Spleen (tissue), 7 donors: ENCODE measurements around the gene CLEC16A.

ENCODE experiments used
- CTCF ChIP-seq, 11 experiments: fragments of 200-600 bp in 7 of 11; fragments of 450-650 bp in 4 of 11; sonication (generic) in 4 of 11; IDR thresholded peaks in 8 of 11; conservative IDR thresholded peaks in 3 of 11; 1 replicate in 7 of 11; 2 replicates in 4 of 11; pipeline versions ENCODE4 v1.4.0 to v1.8.0; 2016 to 2021; ENCODE audit warnings: antibody characterized with exemption in 11 of 11, inconsistent platforms in 4 of 11, mild to moderate bottlenecking in 1 of 11
- POLR2A ChIP-seq, 3 donors: fragments of 450-650 bp; IDR thresholded peaks; one replicate each; pipeline ENCODE4 v1.5.1; 2017; ENCODE audit warnings: antibody characterized with exemption in 3 of 3, mild to moderate bottlenecking in 1 of 3
- donor health status: DM: no; HTN: no; CAD: no; lungs with moderate emphysema.
- donor health status: DM: no; HTN: no; CAD: no.
- donor health status: DM: no; HTN: no; CAD: no.

DNA sequence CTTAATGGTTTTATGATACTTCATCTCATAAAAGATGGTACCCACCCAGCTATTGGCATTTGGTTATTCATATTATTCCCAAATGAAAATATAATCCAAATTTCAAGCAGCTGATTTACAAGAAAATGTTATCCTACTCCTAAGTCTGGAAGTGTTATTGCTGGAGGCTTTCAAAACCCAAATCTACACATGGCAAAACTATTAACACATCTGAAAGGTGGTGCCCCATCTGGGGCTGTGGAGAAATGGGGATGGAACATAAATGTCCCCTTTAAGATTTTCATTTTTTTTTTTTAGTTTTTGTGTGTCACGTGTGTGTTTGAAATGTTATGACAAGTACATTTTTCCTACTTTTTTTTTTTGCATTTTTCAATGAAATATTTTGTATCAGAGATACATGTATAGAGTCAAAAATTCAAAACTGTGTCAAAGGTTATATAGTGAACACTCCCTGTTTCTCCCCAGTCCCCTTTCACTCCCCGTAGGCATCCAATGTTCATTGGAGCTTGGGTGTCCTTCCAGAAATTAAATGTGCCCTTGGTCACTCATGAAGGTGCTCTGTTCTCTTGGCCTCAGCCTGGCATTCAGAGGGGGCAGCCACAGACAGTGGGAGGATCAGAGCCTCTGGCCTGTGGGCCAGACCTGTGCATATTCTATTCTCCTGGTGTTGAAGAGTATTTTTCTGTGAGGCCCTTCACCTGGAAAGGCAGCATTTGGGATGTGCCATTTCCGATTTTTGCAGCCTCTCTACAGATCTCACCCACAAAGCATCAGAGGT, 79.1 kb downstream of the CLEC16A start:
- TF ChIP-seq POLR2A (IDR thresholded peaks at IDR 0.05): no peak
- TF ChIP-seq CTCF (IDR thresholded peaks at IDR 0.05 in 8 of 11, conservative IDR thresholded peaks at IDR 0.05 in 3 of 11): no peak
